ENCODE data around the gene STMN3.
"Not testable (repeated sequence)": the region's sequence is repeated elsewhere in the genome, so short reads cannot be mapped to it uniquely, and the experiment has no call there.

The STMN3 gene

DNA sequence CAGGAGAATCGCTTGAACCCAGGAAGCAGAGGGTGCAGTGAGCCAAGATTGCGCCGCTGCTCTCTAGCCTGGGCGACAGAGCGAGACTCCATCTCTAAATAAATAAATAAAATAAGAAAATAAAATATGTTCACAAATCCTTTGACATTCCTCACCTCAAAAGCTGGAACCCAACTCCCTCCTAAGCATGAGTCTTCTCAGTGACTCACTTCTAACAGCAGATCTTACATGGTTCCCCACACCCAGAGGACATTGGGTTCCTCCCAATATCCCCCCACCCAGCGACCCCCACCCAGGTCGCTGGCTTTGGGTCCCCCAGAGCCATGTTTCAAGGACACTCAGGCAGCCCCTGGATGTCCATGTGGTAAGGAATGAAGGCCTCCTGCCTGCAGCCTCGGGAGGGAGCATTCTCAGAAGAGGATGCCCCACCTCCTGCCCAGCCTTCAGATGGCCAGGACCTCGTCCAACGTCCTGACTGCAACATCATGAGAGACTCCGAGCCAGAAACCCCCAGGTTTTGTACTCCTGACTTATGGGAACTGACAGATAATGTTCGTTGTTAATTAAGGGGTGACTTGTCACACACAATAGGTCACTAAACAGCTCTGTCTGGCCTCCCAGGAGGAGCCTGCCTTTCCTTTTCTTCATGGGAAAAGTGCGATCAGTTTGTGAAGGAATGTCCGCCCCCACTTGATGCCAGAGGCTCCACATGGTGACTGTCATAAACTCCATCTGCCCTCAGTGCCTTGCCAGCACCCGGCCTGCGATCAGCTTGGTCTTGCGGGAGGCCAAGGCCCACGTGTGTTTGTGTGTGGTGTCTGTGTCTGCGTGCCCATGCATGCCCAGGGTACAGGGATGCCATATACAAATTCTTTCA, 16.2 kb downstream of the STMN3 start:
- ATAC-seq = no peak
- DNase-seq = no peak

DNA sequence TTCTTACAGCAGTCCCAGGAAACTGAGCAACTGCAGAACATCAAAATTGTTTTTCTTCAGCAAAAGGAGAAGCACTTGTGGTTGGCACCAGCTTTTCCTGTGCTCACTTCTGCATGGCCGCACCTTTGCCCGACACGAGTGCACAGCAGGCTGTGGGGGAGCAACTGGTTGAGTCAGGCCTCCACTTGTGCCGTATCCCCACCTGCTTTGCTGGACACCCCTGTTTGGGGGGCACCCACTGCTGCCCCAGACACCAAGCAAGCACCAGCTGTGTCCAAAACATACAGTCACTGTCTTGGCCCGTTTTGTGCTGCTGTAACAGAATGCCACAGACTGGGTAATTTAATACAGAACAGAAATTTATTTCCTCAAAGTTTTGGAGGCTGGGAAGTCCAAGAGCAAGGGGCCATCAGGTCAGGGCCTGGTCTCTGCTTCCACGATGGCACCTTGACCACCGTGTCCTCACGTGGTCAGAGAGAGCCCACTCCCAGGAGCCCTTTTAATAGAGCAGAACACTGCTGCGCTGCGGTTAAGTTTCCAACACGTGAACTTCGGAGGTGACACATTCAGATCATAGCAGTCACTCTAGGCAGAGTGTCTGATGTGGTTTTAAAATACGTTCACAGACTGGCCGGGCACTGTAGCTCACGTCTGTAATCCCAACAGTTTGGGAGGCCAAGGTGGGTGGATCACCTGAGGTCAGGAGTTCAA, 17.6 kb downstream of the STMN3 start:
- peak; percentile 81 for ATAC-seq
- peak; percentile 72 for DNase-seq

DNA sequence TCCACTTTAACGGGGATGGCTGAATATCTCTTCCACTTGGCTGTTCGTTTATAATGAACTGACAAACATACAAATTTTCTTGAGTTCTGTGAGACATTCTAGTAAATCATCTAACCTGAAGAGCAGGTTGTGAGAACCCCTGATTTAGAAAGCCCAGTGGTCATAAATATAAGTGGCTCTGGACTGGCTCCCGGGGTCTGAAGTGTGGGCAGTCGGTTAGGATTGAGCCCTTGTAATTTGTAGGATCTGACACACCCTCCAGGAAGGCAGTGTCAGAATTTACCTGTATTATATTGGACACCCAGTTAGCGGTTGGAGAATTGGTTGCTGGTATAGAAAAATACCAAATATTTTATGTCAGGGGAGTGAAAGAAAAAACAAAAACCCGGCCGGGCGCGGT, 19.5 kb downstream of the STMN3 start:
- ATAC-seq = no peak

DNA sequence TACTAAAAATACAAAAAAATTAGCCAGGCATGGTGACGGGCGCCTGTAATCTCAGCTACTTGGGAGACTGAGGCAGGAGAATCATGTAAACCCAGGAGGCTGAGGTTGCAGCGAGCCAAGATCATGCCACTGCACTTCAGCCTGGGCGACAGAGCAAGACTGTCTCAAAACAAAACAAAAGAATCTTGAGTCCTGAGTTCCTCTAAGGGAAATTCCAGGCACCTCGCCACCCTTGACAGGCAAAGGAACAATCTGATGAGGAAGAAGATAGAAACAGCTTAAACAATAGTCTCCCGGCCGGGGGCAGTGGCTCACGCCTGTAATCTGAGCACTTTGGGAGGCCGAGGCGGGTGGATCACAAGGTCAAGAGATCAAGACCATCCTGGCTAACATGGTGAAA, 21.8 kb downstream of the STMN3 start:
- not testable (repeated sequence) for ATAC-seq, DNase-seq

More for the DNA sequence above, 19.5 kb downstream of the STMN3 start:
- no peak for DNase-seq

DNA sequence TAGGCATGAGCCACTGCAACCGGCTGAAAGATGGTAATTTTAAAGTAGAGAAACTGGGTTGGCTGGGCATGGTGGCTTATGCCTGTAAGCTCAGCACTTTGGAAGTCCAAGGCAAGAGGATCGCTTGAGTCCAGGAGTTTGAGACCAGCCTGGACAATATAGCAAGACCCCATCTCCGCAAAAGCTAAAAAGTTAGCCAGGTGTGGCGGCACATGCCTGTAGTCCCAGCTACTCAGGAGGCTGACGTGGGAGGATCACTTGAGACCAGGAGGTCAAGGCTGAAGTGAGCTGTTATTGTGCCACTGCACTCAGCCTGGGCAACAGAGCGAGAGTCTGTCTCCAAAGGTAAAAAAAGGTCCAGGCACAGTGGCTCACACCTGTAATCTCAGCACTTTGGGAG, 22.3 kb downstream of the STMN3 start:
- not testable (repeated sequence) for DNase-seq, ATAC-seq

DNA sequence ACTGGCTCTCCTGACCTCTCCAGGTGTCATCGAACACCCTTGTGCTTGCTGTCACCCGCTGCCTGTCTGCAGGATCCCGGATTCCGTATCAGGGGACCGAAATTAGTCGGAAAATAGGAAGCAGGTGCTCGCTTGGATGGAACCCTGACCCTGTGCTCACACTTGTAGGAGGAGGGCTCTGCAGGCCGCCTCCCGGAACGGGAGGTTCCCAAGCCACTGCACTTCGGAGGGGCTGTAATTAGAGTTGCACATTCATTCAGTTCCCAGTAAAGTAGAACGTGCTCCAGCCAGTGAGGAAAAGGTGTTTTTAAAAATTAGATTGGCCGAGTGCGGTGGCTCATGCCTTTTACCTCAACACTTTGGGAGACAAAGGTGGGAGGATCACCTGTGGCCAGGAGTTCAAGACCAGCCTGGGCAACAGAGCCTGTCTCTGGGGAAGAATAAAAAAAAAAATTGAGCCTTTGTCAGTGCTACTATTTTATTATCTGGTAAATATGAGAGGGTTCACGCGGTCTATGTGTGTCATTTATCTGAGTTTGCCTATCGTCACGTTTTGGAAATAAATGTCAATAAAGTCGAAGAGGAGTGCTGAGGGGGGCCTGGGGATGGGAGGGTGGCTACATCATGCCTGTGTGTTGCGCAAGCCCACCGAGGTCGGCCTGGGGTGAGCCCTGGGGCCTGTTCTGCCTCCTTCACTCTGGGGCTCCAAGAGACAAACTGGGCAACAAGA, 24.8 kb downstream of the STMN3 start:
- DNase-seq = peak; percentile 77
- ATAC-seq = peak; percentile 72

DNA sequence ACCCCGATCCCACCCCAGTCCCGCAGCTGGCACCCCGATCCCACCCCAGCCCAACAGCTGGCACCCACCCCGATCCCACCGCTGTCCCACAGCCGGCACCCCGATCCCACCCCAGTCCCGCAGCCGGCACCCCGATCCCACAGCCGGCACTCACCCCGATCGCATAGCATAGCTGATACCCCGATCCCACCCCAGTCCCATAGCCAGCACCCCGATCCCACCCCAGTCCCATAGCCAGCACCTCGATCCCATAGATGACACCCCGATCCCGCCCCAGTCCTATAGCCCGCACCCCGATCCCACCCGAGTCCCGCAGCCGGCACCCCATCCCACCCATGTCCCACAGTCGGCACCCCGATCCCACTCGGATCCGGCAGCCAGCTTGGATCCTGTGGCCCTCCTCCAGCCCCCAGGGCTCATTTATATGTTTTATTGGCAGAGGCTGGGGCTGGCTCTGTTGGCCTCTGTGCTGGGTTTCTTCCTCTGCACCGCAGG, 25.4 kb downstream of the STMN3 start:
- DNase-seq (no peak), ATAC-seq (peak; percentile 2)

DNA sequence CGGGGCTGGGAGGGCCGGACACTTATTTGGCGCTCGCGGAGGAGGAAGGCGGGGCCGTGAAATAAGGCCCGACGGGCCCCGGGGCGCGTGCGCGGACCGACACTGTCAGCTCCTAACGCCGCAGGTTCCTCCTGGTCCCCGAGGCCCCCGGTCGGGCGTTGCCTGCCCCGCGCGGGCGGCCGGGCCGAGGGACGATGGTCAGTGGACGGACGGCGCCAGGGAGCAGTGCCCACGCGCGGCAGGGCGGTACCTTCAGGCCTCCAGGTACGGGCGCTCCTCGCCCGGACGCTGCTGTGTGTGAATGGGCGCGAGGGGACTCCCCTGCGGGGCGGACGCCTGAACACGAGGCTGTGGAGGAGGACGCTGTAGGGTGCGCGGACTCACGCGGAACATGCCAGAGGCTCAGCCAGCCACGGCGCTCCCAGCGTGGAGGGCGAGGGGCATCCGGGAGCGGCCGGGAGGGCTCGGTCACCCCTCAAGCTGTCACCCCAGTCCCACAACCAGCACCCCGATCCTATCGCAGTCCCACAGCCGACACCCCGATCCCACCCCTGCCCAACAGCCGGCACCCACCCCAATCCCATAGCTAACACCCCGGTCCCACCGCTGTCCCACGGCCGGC, 26.0 kb downstream of the STMN3 start:
- ATAC-seq = peak; percentile 80
- DNase-seq = peak; percentile 95

DNA sequence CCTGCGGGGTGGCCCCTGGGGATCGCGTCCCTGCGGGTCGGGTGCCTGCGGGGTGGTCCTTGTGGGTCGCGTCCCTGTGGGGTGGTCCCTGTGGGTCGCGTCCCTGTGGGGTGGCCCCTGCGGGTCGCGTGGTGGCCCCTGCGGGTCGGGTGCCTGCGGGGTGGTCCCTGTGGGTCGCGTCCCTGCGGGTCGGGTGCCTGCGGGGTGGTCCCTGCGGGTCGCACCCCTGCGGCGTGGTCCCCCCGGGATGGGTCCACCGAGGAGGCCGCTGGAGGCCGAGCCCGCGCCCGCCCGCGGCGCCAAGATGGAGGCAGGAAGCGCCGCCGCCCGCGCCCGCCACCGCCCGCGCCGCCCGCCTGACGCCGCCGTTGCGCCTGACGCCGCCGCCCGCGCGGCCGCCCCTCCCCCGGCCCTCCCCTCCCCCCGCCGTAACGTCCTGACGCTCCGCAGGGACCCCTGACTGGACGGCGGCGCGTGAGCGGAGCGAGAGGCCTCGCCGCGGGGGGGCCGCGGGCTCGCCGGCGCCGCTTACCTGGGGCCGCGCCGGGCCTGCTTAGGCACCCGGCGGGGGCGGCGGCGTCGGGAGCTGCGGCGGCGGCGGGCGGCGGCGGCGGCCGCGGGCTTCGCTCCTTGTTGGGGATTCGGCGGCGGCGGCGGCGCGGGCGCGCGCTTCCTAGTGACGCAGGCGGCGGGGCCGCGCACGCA, 26.6 kb downstream of the STMN3 start, which contains the start of gene GMEB2:
Gene GMEB2 (minus strand): TSS at position 678 of the 705 bp plus-strand sequence. CDS start 7,704 bp downstream, outside the sequence.
- peak; percentile 78 for DNase-seq
- ATAC-seq = peak; percentile 59

DNA sequence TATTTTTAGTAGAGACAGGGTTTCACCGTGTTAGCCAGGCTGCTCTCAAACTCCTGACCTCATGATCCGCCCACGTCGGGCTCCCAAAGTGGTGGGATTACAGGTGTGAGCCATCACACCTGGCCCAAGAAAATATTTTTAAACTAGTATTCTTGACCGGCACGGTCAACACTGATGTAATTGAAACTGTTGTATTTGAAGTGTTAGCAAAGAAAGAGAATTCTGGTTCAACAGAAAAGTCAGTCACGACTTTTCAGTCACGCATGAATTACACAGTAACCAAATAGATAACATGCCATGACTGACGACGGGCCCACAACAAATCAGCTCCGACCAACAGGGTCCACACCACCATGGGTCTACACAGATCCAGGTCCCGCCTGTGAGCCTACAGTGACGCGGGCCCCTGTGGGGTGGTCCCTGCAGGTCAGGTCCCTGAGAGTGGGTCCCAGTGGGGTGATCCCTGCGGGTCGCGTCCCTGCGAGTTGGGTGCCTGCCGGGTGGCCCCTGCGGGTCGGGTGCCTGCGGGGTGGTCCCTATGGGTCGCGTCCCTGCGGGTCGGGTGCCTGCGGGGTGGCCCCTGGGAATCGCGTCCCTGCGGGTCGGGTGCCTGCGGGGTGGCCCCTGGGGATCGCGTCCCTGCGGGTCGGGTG, 27.3 kb downstream of the STMN3 start:
- ATAC-seq = no peak
- peak; percentile 50 for DNase-seq

DNA sequence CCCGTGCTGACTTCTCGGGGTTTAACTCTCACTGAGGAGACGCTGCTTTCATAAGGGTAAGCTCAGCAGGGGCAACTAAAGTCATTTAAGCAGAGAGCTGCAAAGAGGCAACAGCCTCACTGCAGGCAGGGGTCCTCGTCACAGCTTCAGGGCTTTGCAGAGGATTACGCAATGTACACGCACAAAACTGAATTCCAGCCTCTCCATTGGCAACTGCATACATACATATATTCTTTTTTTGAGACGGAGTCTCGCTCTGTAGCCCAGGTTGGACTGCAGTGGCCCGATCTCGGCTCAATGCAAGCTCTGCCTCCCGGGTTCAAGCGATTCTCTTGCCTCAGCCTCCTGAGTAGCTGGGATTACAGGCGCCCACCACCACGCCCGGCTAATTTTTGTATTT, 28.7 kb downstream of the STMN3 start:
- ATAC-seq (no peak), DNase-seq (no peak)

DNA sequence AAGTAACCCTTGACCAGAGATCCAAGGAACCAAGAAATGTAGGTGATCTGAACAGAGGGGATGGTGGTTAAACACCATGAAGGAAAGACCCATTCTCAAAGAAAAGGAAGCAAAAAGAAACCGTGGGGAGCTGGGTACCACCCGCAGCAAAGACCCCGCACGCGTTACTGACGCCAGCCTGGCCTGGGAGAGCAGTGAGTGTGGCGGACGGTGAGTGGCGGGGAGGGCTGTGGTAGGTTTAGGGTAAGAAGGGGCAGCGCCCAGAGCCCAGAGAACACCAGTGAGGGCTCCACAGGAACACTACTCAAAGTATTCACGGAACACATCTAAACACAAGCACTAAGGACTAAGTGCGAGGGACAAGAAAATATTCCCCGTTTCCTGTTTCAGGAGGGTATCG, 30.5 kb downstream of the STMN3 start:
- ATAC-seq (no peak), DNase-seq (no peak)

DNA sequence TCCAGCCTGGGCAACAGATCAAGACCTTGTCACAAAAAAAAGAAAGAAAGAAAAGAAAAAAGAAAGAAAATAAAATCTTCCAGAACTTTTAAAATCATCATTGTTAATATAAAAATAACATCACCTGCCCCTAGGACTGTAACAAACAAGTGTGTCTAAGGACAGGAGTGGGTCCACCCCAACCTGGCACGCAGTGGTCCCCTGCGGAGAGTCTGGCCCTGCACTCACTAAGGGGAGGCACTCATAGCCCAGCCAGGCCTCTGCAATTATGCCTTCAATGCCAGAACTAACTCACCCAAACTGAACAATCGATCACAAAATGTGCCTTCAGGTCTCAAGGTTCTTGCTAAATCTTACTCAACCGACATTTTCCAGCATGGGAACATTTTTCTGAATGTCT, 31.1 kb downstream of the STMN3 start:
- DNase-seq (no peak), ATAC-seq (no peak)

DNA sequence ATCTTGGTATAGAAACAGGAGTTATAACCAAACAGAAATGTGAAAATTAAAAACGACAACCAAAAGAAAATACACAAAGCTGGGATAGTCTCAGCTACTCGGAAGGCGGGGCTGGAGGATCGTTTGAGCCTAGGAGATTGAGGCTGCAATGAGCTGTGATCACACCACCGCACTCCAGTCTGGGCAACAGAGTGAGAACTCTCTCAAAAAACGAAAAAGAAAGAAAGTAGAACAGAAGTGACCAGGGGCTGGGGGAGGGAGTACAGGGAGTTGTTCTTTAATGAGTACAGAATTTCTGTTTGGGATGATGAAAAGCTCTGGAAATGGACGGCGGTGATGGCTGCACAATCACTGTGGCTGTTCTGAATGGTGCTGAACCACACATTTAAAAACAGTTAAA, 32.2 kb downstream of the STMN3 start:
- no peak for ATAC-seq

DNA sequence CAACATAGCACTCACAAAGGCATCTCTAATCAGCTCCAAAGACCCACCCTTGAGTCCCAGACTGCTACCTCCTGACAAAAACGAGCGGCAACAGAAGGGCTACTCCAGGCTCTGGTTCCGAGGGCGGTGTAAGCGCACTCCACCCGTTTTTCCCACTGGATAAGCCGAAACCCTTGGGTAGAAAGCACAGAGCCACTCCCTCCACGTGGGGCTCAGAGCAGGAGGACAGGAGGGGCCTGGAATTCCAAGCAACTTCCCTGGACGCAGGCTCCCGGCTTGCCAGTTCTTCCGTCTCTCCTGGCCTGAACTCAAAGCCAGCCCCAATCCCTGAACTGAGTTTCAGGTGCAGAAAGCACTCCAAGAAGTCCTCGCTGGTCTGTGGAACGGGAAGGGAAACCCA, 33.7 kb downstream of the STMN3 start:
- no peak for ATAC-seq
- no peak for DNase-seq

More for the DNA sequence above, 32.2 kb downstream of the STMN3 start:
- no peak for DNase-seq

DNA sequence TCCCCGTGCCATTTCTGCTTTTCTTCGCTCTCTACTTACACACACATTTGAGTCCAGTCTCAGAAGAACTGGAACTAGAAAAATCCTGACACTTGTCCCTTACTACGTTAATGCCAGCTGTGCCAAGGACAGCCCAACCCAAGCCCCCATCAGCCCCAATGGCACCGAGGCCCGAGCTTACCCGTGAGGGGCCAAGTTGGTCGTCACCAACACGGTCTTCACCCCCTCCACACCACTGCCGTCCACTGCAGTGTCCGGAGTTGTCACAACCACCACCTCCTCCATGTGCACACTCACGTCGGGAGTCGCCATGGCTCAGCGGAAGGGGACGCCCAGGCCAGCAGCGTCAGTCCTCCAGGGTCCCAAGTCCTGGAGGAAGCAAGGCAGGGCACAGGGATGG, 34.1 kb downstream of the STMN3 start:
- no peak for DNase-seq
- no peak for ATAC-seq

DNA sequence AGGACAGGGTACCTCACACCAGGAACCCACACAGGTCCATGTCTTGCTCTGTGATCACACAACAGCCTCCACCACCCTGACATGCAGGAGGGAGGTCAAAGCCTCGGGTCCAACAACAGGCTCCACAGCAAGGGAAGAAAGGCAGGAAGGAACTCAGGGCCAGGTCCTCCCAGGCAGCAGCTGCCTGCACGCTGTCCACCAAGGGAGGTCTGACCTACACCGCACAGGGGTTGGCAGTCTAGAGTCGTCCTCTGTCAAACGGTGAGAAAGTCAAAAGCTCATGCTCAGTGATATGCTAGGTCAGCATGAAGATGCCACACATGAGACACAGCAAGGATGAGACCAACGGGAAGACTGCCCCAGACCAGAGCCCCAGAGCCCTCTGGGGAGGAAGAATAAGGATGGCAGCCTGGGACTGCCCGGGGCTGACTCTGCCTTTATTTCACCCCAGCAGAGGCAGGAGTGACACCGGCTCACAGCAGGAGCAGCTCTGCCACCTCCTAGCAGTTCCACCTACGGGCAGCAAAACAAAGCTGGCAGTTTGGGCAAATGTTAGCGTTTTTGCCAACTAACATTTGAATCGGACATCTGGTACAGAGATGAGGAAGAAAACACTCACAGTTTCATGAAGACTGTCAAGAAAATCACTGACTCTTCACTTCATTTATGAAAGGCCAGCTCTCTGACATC, 34.8 kb downstream of the STMN3 start:
- DNase-seq = no peak
- ATAC-seq = no peak

DNA sequence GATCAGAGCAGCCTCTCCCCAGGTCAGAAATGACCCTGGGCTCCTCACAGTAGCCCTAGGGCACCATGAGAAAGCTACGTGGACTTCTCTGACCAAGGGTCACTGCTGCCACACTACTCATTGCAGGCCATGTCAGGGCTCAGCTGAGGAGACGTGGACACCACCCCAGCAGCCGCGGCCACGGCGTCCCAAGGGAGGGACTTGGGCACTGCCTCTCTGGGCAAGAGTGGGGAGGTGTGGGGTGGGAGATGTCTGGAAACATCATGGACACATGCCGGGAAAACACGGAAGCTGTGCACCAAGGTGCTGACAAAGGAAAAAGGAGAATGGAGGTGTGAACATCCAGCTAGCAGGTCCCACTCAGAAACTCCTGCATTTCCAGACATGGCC, 35.4 kb downstream of the STMN3 start:
- ATAC-seq = no peak

DNA sequence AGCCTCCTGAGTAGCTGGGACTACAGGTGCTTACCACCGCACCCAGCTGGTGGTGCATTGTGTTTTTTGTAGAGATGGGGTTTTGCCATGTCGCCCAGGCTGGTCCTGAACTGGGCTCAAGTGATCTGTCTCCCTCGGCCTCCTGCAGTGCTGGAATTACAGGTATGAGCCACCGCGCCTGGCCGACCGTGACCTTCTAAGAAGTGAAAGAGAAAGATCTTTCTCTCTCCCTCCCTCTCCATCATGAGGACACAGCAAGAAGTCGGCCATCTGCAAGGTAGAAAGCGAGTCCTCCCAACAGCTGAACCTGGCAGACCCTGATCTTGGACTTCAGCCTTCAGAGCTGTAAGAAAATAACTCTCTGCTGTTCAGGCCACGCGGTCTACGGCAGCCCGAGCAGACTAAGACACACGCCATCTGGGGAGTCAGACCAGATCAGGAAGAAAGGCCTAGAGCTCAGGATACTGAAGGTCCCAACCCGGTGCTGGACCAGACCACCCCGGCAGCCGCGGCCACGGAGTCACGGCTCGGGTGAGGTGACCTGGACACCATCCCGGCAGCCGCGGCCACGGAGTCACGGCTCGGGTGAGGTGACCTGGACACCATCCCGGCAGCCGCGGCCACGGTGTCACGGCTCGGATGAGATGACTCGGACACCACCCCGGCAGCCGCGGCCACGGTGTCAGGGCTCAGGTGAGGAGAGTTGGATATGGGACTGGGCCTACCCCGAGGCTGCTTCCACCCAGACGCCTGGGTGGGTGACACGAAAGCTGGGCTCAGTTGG, 35.9 kb downstream of the STMN3 start:
- DNase-seq (no peak), ATAC-seq (no peak)

More for the DNA sequence above, 35.4 kb downstream of the STMN3 start:
- DNase-seq = no peak

Measured in stimulated activated naive CD8-positive, alpha-beta T cell treated with anti-CD3 and anti-CD28 coated beads, Interleukin-15, Interleukin-2, amounts not matched to agents 100 U/mL and 50 U/mL, for 24 hours (primary cell).